HuH-7 (cell line): ENCODE results near the gene MELTF.
"Not testable (repeated sequence)": the region's sequence is repeated elsewhere in the genome, so short reads cannot be mapped to it uniquely, and the experiment has no call there.

Experiments used
- DNase-seq: peaks from one replicate; pipeline ENCODE4 v3.0.0; 2011; ENCODE audit warnings: low spot score

MELTF gene

DNA sequence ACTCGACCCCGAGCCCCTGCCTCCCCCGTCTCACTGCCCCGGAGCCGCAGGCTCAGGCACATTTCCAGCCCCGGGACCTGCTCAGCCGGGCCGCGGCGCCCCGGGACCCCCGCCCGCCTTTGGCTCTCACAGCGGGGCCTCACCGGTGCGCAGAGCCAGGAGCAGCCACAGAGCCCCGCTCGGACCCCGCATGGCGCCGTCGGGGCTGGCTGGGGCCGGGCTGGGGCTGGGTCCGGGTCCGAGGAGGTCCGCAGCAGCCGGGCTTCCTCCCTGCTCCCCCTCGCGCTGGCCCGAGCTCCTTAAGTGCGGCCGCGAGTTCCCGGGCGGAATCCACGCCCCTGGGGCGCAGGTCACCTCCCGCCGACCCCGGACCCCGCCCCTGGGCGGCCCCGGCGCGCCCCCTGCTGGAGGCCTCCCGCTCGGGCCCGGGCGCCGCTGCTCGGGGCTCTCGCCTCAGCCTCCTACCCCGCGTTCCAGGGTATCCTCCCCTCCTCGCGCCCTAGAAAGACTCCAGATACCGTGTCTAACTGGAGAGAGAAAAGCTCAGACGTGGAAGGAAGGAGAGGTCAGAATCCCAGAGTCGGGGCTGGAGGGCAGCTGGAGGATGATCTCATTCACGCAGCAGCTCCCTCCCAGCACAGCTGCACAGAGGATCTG, at the start of gene MELTF:
TSS of gene MELTF (minus strand) at position 307 of the 657 bp plus-strand sequence. CDS start at position 192, 115 bp downstream.
- peak; percentile 98 for DNase-seq

DNA sequence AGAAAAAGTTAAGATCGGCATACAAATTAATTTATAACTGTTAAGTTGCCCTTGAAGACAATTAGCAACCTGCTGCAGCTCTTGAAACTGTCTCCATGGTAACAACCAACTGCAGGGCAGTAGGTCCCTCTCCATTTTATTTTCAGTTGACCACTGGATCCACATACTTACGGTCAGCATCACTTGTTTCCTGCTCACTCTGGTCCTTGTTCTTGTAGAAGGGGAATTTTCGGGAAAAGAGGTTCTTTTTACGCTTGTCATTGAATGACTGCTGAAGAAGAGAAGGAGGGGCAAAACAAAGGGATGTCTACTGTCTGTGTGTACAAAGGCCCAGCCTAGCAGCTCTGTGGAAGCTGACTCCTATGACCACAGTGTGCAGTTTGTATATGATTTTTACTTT, 46.8 kb upstream of the MELTF start:
- no peak for DNase-seq

DNA sequence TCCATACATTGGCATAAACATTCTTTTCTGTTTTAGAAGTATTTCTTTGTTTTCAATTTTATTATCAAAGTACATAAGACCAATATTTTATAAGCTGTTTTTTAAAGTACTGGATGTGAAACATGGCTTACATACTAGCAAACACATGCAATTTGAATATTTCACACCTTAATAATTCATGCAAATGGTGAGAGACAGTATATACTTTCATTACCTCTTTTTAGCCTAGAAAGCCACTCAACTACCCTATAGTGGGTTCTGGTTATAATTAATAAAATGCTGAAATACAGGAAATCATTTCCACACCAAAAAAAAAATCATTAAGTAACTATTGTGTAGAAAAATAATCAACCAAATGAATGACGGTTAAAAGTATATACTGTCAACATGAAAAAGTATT, 38.5 kb upstream of the MELTF start:
- no peak for DNase-seq

DNA sequence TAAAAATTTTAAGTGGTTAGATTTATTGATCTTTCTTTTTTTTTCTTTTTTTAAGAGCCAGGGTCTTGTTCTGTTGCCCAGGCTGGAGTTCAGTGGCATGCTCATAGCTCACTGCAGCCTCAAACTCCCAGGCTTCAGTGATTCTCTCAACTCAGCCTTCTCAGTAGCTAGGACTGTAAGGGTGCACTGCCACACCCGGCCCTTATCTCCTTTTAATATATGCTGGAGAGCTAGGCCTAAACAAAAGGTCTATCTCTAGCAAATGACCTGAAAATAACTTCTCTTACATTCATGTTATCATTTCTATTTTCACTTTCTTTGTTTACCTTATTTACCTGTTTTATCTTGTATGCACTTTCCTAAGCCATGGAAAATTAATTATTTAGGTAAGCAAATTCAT, 35.2 kb upstream of the MELTF start:
- DNase-seq, result no peak

DNA sequence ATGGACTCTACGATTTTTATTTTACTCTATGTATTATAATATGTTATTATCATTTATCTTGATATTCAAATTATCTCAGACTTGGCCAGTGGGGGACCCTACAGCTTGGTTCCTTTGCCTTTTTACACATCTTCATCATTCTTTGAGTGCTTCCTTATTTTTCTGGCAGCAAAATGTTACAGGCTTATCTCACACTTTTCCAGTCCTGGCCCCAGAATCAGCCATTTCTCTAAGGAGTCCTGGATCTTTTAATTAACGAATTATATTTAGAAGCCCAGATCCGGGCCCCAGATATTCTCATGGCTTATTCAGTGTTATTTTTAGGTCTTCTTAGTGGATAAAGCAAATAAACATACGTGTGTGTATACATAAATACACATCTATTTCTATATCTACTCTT, 32.8 kb upstream of the MELTF start:
- DNase-seq, result no peak

DNA sequence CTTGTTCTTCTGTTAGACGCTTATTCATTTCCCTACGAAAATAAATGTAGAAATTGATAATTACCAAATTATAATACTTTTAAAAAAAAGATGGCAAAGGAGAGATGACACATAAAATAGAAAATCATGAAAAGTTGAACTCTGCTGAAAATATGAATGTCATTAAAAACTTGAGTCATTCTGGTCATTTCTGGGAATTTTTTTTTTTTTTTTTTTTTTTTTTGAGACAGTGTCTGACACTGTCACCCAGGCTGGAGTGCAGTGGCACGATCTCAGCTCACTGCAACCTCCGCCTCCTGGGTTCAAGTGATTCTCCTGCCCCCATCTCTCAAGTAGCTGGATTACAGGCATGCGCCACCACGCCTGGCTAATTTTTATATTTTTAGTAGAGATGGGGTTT, 22.0 kb upstream of the MELTF start:
- DNase-seq, result not testable (repeated sequence)

DNA sequence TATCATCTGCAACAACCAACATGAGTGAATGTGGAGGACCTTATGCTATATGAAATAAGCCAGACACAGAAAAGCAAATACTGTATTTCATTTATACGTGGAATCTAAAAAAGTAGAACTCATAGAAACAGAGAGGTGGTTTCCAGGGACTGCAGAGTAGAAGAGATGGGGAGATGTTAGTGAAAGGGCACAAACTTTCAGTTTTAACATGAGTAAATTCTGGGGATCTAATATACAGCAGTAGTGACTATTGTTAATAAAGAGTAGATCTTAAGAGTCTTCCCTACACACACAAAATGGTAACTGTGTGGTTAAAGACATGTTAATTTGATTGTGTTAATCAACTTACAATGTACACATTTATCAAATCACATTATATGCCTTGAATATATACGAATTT, 20.9 kb upstream of the MELTF start:
- no peak for DNase-seq

DNA sequence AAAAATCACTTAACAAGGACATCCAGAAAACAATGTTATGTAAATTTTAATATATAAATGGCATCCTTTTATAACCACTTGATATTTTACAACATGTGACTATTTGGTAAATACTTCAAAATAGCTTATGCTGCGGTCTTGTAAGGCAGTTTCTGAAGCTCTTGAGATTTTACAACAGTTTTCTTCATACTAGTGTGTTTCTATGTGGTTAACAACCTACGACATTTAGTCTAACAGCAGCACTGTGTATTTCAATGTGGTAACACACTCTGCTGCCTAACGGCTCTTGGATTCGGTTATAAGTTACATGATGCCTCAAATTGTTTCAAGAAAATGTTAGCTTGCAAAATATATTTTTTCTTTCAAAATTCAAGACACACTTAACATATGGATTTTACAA, 12.9 kb upstream of the MELTF start:
- DNase-seq, result no peak

DNA sequence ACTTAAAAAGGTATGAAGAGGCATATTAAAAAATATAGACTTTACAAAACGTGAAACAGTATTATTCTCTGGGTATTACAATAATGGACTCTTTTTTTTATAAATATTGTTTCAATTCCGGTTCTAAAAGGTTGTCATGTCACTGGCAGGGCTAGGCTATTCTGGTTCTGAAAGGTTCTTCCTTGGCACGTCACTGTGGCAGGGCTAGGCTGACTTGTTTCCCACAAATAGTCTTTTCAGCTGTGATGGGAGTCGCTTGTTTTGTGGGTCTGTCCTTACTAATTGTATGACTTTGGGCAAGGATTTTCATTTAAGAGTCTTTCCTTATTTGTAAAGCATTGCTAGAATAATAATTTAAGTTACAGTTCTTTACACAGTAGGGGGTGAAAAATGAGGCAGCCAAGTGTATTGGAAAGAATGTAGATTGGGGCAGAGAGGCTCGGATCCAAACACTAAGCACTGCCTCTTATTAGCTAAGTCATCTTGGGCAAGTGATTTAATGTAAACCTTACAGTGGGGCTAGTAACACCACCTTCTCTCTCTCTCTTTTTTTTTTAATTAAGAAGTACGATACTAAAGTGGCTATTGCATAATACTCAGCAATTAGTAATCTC, 12.4 kb upstream of the MELTF start:
- no peak for DNase-seq

DNA sequence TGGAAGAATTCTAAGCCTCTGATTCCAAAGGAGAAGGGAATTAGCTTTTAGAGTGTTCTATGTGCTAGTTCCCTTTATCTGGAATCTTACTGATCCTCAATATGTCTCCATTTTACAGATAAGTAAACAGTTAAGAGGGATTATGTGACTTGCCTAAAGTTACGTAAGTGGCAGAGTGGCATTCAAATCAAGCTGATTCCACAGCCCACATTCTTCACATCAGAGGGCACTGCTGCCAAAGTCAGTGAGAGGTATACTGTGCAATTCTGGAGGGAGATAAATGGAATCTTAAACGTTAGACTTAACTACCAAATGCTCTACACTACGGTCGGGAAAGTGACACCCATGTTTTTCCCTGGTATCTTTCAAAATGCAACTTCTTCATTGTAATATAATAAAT, 11.0 kb upstream of the MELTF start:
- no peak for DNase-seq

DNA sequence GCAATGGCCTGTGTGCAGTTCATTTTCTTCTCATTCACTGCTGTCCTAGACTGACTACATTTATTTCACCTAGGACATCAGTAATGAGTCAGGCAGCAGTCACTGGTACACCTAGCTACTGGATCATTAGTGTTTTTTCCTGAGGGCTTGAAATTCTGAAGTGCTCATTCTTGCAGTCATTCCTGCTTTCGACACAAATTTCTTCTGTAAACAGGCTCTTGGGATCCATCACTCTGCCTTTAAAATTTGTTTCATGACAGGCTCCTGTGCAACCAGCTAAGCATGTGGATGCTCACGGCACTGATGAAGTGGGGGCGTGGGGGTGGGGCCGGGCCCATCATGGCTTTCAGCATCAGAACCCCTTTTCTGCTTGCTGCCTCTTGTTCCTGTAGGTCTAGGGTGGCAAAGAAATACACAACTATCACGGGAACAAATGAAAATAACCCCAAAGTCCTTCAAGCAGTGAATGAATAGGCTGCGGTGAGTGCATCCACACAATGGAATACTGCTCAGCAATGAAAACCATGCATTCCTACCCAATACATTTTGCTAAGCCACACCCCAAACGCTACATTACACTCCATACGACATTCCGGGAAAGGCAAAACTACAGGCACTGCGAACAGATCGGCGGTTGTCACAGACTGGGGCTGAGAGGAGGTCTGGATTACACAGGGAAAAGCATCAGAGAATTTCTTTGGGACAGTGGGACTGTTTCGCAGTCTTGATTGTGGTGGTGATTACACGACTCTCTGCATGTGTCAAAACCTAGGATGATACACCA, 9.3 kb upstream of the MELTF start:
- DNase-seq, result no peak

DNA sequence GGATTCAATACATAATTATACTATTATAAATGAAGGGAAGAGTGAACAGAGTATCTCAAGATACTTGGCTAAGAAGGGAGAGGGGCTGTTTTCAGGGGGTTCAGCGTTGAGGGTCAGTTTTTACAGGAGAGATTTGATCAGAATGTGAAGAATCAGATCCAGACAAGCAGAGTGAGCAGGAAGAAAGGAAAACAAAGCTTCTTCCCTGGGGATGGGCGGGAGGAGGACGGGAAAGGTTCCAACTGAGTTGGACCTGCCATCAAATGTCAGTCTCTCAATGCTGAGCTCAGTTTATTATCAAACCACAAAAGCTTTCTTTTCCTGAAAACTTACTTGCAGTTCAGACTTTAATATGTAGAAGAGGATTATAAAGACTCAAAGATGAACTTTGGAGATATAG, 6.0 kb upstream of the MELTF start:
- DNase-seq, result no peak

DNA sequence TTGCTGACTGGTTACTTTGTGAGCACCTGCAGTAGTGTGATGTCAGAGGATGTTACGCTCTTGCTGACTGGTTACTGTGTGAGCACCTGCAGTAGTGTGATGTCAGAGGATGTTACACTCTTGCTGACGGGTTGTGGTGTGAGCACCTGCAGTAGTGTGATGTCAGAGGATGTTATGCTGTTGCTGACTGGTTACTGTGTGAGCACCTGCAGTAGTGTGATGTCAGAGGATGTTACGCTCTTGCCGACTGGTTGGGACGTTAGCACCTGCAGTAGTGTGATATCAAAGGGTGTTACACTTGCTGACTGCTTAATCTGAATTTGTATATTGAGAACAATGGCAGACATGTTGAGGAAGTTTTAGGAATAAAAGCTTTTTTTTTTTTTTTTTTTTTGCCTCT, 5.2 kb upstream of the MELTF start:
- not testable (repeated sequence) for DNase-seq

DNA sequence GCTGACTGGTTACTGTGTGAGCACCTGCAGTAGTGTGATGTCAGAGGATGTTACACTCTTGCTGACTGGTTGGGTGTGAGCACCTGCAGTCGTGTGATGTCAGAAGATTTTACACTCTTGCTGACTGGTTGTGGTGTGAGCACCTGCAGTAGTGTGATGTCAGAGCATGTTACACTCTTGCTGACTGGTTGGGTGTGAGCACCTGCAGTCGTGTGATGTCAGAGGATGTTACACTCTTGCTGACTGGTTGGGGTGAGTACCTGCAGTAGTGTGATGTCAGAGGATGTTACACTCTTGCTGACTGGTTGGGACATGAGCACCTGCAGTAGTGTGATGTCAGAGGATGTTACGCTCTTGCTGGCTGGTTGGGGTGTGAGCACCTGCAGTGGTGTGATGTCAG, 4.1 kb upstream of the MELTF start:
- DNase-seq, result not testable (repeated sequence)

DNA sequence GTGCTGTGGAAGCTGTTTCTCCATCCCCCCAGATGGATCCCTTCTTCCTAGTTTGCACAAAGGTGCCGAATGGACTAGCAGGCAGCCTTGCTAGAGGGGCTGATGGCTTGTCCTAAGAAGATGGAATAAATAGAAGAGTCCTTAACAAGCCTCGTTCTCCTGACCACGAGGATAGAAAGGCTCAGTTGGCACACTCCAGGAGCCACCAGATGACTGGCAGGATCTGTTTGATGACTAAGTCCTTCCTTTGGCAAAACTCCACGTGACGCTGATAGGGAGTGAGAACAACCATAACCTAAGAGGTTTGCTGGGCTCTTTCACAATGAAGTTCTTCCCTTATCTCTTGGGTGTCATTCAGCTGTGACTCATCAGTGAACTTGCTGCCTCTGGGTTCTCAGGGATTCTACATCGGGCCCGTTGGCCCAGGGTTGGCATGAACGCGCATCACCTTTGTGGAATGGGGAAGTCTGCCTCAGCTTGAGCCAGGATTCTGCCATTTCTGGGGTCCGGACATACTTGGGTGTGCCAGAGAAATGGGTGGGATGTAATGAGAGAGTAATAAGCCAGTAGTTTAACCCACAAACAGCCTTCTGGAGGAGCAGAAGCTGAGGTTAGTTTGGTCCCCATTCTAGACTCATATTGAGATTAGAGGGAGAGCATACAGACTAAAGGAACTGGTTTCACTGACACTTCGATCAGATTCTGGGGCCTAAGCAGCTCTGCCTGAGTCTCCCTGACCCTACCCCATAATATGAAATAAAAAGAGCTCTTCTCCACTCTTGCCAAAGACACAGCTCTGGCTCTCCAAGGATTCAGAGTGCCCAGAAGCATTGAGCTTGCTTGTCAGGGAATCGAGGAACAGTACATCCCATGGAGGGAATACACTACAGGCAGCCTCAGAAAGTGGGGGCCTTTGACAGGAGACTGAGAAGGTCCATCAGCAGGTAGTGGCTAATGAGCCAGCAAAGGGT, 2.0 kb upstream of the MELTF start:
- DNase-seq, result peak; percentile 52

DNA sequence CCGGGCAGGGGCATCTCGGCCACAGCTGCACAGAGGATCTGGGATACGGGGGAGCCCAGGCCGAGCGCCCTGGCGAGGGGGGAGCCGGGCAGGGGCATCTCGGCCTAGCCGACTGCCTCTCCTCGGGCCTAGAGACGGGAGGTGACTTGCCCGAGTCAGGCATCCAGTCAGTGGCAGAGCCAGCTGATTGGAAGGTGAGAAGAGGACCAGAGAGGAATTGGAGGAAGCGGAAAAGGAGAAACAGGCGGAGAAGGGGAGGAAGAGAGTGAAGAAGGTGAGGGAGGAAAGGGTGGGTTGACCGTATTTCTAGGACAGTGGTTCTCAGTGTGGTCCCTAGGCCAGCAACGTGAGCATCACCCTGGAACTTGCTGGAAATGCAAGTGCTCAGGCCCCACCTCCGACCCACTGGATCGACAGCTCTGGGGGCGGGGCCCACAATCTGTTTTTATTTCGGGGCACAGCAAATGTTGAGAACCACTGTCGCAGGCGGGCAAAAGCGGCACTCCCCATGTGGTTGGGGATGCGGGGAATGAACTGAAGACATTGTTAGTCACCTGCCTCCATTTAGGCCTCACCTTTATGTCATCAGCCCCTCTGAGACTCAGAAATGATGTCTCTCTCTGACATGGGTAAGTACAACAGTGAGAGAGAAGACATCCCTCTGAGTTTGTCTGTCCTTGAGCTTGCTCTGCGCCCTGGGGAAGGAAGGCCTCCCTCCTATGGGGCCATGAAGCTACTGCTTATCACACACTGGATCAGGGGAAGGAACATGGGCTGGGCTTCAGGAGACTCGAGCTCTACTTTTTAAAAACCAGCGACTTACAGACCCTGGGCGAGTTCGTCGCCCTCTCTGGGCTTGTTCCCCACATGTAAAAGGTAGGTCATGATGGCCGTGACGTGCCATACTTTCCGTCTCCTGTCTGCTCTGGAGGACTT, 1.0 kb upstream of the MELTF start:
- peak; percentile 15 for DNase-seq

DNA sequence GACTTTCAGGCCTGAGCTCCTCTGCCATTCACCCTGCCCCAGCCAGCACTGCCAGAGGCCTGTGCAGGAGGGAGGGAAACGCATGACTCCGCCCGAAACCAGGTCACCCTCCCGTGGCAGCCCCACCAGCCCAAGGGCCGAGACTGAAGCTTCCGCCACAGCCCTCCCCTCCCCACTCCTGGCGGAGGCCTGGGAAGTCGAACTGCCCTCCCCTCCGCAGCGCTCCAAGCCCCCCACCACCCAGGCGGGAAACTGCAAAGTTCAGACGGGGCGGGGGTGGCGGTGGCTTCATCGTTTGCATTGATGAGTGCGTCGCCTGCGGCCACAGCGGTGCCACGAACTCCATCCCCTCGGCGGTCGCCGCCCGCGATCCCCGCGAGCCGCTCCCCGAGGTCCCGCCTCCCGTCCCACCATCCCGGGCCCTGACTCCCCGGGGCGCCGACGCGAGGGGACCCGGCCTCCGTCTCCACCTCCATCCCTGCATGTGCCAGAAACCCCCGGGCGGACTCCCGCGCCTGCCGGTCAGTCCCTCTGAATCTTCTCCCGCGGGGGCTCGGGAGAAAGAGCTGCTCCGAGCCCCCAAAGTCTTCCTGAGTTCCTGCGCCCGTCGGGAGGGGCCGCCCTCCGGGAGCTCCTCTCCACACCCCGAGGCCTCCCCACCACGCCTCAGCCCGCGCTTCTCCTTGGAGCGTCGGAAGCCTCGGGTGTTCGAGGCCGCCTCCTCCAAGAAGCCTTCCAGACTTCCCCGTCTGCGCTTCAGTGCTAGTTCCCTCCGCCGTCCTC, 698 bp downstream of the MELTF start:
- DNase-seq, result peak; percentile 63

DNA sequence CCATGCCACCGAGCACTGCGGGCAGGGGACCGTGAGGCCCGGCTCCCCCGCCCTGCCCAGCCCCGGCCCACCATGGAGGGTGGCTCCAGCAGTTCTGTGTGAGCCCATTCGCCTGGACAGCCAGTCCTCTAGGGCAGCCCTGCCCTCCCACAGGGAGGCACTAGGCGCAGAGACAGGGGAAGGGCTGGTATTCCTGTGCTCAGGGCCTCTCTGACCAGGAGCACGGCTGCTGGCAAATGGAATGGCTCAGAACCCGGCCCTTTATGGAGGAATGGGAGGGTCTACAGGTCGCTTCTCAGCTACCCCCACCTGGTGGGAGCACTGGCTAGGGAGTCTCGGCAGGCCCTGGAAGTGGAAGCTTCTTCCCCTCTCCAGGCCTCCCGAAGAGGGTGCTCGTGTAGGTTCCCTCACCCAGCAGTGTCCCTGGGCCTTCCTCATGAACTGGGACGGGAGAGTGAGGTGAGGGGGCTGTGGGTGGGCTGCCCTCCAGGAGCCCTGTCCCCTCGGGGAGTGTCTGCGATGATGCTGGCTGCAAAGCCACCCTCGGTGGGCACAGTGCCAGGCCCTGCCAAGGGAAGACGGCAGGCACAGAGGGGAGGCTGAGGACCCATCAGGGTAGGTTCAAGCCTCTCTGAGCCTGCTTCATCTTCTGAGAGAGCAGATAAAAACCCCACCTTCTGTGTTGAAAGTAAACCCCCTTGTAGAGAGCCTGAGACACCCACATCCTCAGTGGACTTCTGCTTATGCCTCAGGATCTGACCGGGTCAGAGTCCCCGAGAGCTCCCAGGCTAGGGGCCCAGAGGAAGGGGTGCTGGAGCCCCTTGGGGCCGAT, 1.5 kb downstream of the MELTF start:
- peak; percentile 12 for DNase-seq
